HG02642 (cell line): ENCODE results near the gene AUTS2.
A peak's percentile ranks its signal among the peaks of the same experiment; 100 is the strongest.

ENCODE experiments used
- ATAC-seq: cut with Tn5 transposase; IDR thresholded peaks from one replicate; pipeline ENCODE4 v1.9.1; 2021; ENCODE audit warnings: mild to moderate bottlenecking; ENCODE audit not compliant: unreplicated experiment, poor library complexity

Gene AUTS2

GRCh38 chr7:70182521-70182920, 584.2 kb downstream of the AUTS2 start:
- ATAC-seq, result no peak

- no peak for ATAC-seq
Measured at GRCh38 chr7:70183278-70183677, 585.0 kb downstream of the AUTS2 start.

- ATAC-seq, result no peak
Measured at GRCh38 chr7:70188901-70189650, 590.8 kb downstream of the AUTS2 start.

- ATAC-seq, result no peak
Measured at GRCh38 chr7:70189776-70190175, 591.5 kb downstream of the AUTS2 start.

- ATAC-seq, result no peak
Measured at GRCh38 chr7:70190281-70190680, 592.0 kb downstream of the AUTS2 start.

- ATAC-seq, result no peak
Measured at GRCh38 chr7:70193514-70193913, 595.2 kb downstream of the AUTS2 start.

GRCh38 chr7:70208236-70209063, 610.2 kb downstream of the AUTS2 start:
- ATAC-seq, result no peak

GRCh38 chr7:70210200-70210935, 612.1 kb downstream of the AUTS2 start:
- no peak for ATAC-seq

- ATAC-seq, result no peak
Measured at GRCh38 chr7:70210936-70211310, 612.6 kb downstream of the AUTS2 start.

GRCh38 chr7:70212281-70212680, 614.0 kb downstream of the AUTS2 start:
- ATAC-seq, result no peak

GRCh38 chr7:70214071-70214470, 615.8 kb downstream of the AUTS2 start:
- ATAC-seq, result no peak

GRCh38 chr7:70215491-70215890, 617.2 kb downstream of the AUTS2 start:
- no peak for ATAC-seq

- ATAC-seq, result no peak
Measured at GRCh38 chr7:70217571-70217970, 619.3 kb downstream of the AUTS2 start.

GRCh38 chr7:70218006-70218405, 619.7 kb downstream of the AUTS2 start:
- no peak for ATAC-seq

- ATAC-seq, result no peak
Measured at GRCh38 chr7:70219061-70219460, 620.8 kb downstream of the AUTS2 start.

- no peak for ATAC-seq
Measured at GRCh38 chr7:70229242-70229641, 631.0 kb downstream of the AUTS2 start.

- ATAC-seq, result no peak
Measured at GRCh38 chr7:70230761-70231160, 632.5 kb downstream of the AUTS2 start.

GRCh38 chr7:70233776-70234175, 635.5 kb downstream of the AUTS2 start:
- ATAC-seq, result no peak

- ATAC-seq, result no peak
Measured at GRCh38 chr7:70237256-70237655, 639.0 kb downstream of the AUTS2 start.

GRCh38 chr7:70237831-70238575, 639.7 kb downstream of the AUTS2 start:
- ATAC-seq, result peak; percentile 99
